Measurements from ENCODE around the gene HS3ST2.
"Not testable (repeated sequence)": the region's sequence is repeated elsewhere in the genome, so short reads cannot be mapped to it uniquely, and the experiment has no call there.

Gene HS3ST2

DNA sequence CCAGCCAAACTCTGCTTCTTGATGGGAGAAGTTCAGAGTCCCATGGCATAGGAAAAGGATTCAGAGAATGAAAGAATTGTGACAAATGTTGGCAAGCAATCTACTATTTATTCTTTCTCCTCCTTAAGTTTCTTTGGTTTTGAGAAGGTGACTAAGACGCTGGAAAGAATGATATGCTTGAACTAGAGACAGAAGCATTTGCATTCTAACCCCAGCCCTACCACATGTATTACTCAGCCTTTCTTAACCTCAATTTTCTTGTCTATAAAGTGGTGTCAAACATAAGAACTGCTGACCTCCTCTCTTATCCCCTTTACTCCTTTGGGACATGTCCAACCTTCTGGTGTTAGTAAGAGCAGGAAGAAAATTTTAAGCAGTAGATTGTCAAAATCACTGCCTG lies 124.7 kb downstream of the HS3ST2 start:
- no peak for DNase-seq

DNA sequence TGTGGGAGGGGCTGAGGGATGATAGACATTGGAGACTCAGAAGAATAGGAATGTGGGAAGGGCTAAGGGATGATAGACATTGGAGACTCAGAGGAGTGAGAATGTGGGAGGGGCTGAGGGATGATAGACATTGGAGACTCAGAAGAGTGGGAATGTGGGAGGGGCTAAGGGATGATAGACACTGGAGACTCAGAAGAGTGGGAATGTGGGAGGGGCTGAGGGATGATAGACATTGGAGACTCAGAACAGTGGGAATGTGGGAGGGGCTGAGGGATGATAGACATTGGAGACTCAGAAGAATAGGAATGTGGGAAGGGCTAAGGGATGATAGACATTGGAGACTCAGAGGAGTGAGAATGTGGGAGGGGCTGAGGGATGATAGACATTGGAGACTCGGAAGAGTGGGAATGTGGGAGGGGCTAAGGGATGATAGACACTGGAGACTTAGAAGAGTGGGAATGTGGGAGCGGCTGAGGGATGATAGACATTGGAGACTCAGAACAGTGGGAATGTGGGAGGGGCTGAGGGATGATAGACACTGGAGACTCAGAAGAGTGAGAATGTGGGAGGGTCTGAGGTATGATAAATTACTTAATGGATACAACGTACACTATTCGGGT lies 125.9 kb downstream of the HS3ST2 start:
- not testable (repeated sequence) for DNase-seq

DNA sequence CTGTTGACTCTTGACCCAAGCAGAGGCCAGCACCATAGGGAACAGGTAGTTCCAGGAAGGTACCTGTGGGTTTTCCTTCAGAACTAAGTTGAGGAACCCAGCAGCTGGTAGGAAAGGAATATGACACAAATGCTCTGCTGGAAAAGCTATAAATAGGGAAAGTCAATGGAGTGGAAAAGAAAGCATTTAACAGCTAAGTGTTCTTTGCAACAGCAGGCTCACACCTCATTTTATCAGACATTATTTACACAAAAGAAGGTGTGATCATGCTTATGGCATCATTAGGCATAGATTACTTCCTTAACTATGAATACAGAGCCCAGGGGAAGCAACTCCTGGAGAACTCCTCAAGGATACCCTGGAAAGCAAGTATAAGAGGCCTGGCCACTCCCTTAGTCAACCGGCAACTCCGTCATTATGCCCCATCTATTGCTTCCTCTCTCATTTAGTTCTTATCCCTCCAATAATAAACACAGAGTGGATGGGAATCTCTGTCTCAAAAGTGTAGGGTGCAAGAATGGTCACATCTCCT lies 128.1 kb downstream of the HS3ST2 start:
- no peak for DNase-seq

DNA sequence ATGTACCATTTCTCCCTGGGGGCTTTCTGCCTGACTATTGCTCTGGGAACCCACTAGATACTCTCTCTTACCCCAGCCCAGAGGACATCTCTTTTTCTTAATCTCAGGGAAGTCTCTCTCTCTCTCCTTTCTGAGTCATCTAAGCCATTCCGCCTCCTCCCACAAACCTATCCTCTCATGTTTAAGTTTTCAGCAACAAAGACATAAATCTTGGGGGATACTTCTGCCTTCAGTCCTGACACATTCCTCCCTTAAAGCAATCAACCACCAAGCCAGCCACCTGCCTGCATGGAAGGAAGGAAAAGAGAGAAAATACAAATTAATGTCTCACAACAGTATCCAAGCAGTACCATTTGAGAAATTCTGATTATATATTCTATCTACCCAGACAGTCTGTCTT lies 128.8 kb downstream of the HS3ST2 start:
- DNase-seq: no peak

DNA sequence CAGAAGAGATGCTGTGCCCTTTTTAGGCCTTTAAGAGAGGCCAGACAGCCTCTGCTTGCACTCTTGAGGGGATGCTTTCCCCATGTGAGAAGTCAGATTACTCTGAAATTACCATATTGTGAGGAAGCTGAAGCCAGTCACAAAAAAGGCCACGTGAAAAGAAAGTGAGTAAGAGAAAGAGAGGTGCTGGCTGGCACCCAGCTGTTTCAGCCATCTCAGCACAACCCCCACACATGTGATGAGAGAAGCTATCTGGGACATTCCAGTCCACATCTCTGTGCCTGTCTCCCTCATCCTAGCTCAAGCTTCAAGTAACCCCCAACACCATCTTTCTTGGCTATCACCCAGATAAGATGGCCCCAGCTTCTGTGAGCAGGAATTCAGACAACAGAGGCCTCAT lies 131.4 kb downstream of the HS3ST2 start:
- no peak for DNase-seq

DNA sequence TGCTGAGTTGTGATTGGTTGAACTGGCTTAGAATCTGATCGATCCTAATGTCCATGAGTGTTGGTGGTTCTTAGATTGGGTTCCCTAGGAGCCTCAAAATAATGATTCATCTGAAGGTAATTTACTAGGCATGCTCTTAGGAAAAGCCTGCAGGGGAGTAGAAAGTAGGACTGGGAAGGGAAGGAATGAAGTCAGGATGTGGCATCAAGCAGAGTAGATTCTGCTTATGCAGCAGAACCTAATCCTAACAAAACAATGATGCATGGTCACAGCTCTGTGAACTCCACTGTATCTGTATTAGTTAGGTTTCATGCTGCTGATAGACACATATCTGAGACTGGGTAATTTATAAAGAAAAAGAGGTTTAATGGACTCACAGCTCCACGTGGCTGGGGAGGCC lies 132.5 kb downstream of the HS3ST2 start:
- no peak for DNase-seq

DNA sequence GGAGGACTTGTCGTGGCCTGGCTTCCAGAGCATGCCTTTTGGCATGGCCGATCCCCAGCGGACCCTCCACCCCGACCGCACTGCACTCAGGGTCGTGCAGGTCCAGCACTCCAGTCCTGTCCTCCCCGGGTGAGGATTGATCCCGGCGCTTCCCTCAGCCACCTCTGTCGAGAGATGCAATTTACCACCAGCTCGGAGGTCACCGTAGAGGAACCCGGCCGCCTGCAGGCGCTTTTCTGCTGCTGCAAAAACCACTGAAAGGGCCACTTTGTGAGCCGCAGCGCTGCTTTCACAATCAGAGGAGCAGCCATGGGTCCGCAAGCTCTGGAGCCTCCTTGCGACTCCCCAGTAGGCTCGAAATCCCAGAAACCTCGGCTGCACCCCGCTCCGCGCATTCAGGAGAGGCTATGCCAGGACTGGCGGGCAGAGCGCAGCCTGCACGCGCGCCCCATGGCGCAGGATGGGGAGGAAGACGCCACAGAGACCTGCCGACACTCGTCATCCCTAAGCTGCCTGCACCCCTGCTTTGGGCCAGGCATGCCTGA lies 134.2 kb downstream of the HS3ST2 start:
- DNase-seq: no peak

DNA sequence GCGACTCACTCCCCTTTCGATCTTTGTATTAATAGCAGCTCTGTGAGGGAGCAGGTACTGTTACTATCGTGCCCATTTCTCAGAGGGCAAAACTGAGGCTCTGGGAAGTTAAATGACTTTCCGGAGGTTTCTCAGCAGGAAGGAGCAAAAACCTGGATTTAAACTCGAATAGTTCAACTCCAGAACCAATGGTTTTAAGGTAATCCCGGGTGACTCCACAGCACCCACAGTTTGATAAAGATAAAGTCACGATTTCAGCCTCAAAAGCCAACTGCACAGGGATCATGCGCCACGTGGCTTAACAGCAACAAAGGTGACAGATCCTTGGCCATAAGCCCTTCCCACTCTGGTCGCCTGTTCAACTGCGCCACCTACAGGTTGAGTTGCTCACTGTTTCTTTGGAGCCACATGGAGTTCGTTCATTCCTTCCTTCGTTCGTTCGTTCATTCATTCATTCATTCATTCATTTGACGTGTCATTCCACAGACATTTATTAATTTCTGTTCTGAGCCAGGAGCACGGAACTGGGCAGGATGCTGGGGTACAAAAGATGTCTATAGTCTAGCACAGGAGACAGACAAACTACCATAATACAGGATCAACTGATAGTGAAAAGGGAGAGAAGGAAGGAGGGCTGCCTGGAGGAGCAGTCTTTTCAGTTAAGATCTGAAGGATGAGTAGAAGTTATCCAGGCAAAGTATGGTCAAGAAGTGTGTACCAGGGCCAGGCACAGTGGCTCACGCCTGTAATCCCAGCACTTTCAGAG lies 134.8 kb downstream of the HS3ST2 start:
- peak; percentile 8 to 15 for DNase-seq

DNA sequence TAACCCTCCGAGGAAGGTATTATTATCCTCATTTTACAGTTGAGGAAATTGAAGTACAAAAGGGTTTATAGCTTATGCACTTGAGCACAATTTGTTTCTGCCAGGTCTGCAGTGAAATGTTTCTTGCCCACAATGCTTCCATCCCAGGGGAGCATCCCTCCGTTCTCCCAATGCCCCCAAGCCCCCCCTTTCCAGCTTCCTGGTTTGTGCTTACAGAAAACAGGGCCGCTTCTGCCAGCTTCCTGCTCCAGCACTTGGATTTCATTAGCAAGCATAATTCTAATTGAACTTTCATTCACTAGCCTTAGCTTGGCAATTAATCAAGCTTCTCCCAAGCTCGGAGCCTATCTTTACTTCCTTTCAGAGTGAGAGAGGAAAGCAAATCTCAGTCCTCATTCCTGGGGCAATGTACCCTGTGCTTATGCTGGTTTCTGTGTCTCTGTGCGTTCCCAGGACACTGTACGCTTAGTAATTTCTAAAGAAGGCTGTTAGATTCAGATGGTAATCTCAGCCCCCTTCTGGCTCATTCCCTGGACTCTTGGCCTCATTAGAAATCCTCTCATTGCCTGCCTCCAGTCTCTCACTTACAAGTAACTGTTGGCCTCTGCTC lies 141.6 kb downstream of the HS3ST2 start:
- no peak for DNase-seq

DNA sequence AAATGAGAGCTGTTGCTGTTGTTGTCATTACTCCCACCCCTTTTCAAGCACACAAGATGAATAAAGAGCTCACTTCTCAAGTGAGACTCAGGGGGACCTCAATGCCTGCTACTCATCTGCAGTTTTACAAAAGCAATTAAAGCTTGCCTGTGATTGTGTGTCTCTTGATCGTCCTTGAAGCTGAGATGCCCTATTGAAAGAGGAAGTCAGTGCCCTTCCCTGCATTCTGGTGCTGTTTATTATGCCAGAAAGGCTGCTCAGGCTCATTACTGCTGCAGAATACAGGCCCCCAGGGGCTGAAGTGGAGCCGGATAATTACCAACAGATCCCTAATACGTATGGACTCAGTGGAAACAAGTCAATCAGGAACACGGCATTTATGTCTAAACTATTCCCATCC lies 147.2 kb downstream of the HS3ST2 start:
- no peak for DNase-seq

DNA sequence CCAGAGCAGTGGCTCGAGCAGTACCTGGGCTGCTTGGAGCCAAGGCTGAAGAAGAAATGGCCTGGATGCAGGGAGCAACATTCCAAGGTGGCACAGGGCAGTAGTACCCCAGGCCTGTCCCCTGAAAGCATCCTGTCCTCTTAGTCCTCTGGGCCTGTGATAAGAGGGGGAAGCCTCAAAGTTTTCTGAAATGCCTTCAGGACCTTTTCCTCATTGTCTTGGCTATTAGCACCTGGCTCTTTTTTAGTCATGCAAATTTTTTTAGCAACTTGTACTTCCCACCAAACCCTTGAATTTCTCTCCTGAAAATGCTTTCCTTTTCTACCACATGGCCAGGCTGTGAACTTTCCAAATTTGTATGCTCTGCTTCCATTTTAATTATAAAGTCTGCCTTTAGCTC lies 148.9 kb downstream of the HS3ST2 start:
- no peak for DNase-seq

Data from SHP77 (cell line).